Nephron progenitor cell (in vitro differentiated cells): ENCODE measurements around the gene DDX3X.
"Not testable (repeated sequence)": the region's sequence is repeated elsewhere in the genome, so short reads cannot be mapped to it uniquely, and the experiment has no call there.

Experiments
- DNase-seq: peaks from one replicate; pipeline ENCODE4 v3.0.0; 2021
- H3K27ac Mint-ChIP-seq: 2 replicates; pipeline ENCODE4 v1.8.0; 2021; ENCODE audit warnings: mild to moderate bottlenecking, moderate library complexity, mixed read lengths
- H3K27me3 Mint-ChIP-seq: 2 replicates; pipeline ENCODE4 v1.8.0; 2021; ENCODE audit warnings: mild to moderate bottlenecking, low read depth, mixed read lengths; ENCODE audit not compliant: poor library complexity
- H3K36me3 Mint-ChIP-seq: 2 replicates; pipeline ENCODE4 v1.8.0; 2021; ENCODE audit warnings: low read depth, mixed read lengths
- H3K4me1 Mint-ChIP-seq: 2 replicates; pipeline ENCODE4 v1.8.0; 2021; ENCODE audit warnings: mixed read lengths
- H3K4me3 Mint-ChIP-seq: 2 replicates; pipeline ENCODE4 v1.8.0; 2021; ENCODE audit warnings: mild to moderate bottlenecking, moderate library complexity, mixed read lengths
- H3K9me3 Mint-ChIP-seq: 2 replicates; pipeline ENCODE4 v1.8.0; 2021; ENCODE audit warnings: mild to moderate bottlenecking, moderate library complexity, mixed read lengths
- CTCF ChIP-seq: fragments of 200-600 bp; sonication (generic); IDR thresholded peaks from 2 replicates; pipeline ENCODE4 v1.5.0; 2021; ENCODE audit warnings: antibody characterized with exemption

Gene DDX3X

DNA sequence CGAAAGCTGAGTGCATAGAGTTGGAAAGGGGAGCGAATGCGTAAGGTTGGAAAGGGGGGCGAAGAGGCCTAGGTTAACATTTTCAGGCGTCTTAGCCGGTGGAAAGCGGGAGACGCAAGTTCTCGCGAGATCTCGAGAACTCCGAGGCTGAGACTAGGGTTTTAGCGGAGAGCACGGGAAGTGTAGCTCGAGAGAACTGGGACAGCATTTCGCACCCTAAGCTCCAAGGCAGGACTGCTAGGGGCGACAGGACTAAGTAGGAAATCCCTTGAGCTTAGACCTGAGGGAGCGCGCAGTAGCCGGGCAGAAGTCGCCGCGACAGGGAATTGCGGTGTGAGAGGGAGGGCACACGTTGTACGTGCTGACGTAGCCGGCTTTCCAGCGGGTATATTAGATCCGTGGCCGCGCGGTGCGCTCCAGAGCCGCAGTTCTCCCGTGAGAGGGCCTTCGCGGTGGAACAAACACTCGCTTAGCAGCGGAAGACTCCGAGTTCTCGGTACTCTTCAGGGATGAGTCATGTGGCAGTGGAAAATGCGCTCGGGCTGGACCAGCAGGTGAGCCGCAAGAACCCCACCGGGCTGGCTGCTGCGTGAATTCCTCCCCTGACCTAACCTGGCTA is at the start of gene DDX3X:
TSS of gene DDX3X (plus strand) at position 419 of the 619 bp plus-strand sequence. CDS start at position 510, 91 bp downstream.
- Mint-ChIP-seq H3K27me3 (peaks cover 8% of the 10 kb centered on the region), H3K4me1 (peaks cover 43% of the 10 kb centered on the region), H3K27ac (peak within 1 kb of the TSS; percentile 100), H3K9me3 (peaks cover 34% of the 10 kb centered on the region), H3K4me3 (peak within 1 kb of the TSS; percentile 88), H3K36me3 (peaks cover 21% of the 10 kb centered on the region)
- no peak for TF ChIP-seq CTCF
- peak; percentile 73 for DNase-seq

DNA sequence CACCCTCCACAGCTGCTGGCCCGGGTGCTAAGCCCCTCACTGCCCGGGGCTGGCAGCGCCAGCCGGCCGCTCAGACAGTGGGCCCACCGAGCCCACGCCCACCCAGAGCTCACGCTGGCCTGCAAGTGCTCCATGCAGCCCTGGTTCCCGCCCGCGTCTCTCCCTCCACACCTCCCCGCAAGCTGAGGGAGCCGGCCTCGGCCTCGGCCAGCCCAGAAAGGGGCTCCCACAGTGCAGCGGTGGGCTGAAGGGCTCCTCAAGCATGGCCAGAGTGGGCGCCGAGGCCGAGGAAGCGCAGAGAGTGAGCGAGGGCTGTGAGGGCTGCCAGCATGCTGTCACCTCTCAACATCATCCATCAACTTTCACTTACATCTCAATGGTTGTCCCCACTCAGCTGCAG is 48.0 kb upstream of the DDX3X start:
- H3K4me3 Mint-ChIP-seq, H3K36me3 Mint-ChIP-seq, DNase-seq, H3K27me3 Mint-ChIP-seq, H3K27ac Mint-ChIP-seq: not testable (repeated sequence)
- Mint-ChIP-seq H3K9me3 (peaks cover 35% of the 10 kb centered on the region), H3K4me1 (peaks cover 14% of the 10 kb centered on the region)

DNA sequence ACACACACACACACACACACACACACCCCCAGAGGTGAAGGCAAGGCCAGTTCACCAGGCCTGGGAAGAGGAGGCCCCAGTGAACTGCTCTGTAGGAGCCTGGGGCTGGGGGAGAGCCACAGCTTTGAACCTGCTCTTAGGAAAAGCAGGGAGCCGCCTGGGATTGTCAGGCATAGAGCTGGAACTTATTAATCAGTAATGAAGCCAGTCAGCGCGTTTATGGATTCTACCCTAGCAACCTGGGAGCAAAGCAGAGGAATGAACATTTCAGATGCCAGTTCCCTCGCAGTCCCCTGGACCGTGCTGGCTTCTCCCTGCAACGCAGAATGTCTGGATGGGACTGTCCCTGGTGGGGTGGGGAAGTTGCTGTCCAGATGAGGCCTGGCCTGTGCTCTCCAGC is 45.3 kb upstream of the DDX3X start:
- Mint-ChIP-seq H3K36me3 (peaks cover 12% of the 10 kb centered on the region), H3K27me3 (peaks cover 6% of the 10 kb centered on the region), H3K4me1 (peaks cover 21% of the 10 kb centered on the region), H3K27ac (peak overlapping the region; percentile 82), H3K9me3 (peaks cover 42% of the 10 kb centered on the region), H3K4me3 (no peak overlapping the region)
- TF ChIP-seq CTCF = no peak
- no peak for DNase-seq

DNA sequence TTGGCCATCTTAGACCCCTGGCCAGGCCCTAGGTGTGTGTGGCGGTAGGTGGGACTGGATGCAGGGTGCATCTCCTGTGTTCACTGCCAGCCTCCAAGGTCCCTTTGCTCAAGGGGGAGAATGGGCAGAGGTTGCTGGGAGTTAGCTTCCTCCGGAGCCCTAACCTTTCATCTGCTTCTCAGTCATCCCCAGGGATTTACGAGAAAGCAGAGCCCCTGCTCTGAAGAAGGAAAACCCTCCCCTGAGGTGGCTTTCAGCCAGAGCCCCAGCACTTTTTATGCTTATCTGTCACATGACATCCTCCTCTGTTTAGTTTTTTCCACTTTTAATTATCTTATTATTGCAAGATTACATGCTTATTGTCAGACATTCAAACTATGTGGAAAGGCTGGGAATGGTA is 44.9 kb upstream of the DDX3X start:
- Mint-ChIP-seq H3K9me3 (peaks cover 38% of the 10 kb centered on the region), H3K36me3 (peaks cover 12% of the 10 kb centered on the region), H3K4me1 (peaks cover 21% of the 10 kb centered on the region), H3K4me3 (no peak overlapping the region), H3K27ac (no peak overlapping the region), H3K27me3 (peaks cover 5% of the 10 kb centered on the region)
- no peak for TF ChIP-seq CTCF
- no peak for DNase-seq

GRCh38 chrX:41291309-41291708 is 42.7 kb upstream of the DDX3X start:
- Mint-ChIP-seq H3K4me3 (no peak overlapping the region), H3K27ac (peak overlapping the region; percentile 38), H3K4me1 (peaks cover 21% of the 10 kb centered on the region), H3K36me3 (peaks cover 10% of the 10 kb centered on the region), H3K27me3 (peaks cover 2% of the 10 kb centered on the region), H3K9me3 (peaks cover 45% of the 10 kb centered on the region)
- DNase-seq = no peak
- TF ChIP-seq CTCF = no peak

DNA sequence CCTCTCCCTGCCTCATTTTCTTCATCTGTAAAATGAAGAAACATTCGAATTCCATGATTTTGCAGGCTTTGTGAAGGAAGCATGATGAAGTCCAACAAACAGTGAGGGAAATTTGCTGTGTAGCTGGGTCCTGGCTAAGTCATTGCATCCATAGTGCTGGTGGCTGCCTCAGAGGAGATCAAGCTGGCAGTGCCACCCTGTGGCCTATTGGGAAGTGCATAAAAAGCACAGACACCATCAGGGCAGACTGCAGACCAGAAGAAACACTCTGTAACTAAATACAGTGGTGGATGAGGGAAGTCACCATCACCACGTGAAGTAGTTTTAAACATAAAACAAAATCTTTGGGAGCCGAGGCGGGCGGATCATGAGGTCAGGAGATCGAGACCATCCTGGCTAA is 40.7 kb upstream of the DDX3X start:
- H3K4me3 Mint-ChIP-seq = no peak overlapping the region
- H3K36me3 Mint-ChIP-seq = peaks cover 9% of the 10 kb centered on the region
- peaks cover 22% of the 10 kb centered on the region for H3K4me1 Mint-ChIP-seq
- peaks cover 2% of the 10 kb centered on the region for H3K27me3 Mint-ChIP-seq
- peaks cover 38% of the 10 kb centered on the region for H3K9me3 Mint-ChIP-seq
- no peak for TF ChIP-seq CTCF
- no peak overlapping the region for H3K27ac Mint-ChIP-seq
- DNase-seq = no peak
